ENCODE data around the gene BEGAIN. TPM values are rescaled to one million over a fixed set of nuclear protein-coding genes. Genes with fewer than 3 reads are reported as not detected.

BEGAIN gene
- total and polyA plus RNA-seq, 2 donors from 2014 or later, result 0.52 to 1.4 TPM

DNA sequence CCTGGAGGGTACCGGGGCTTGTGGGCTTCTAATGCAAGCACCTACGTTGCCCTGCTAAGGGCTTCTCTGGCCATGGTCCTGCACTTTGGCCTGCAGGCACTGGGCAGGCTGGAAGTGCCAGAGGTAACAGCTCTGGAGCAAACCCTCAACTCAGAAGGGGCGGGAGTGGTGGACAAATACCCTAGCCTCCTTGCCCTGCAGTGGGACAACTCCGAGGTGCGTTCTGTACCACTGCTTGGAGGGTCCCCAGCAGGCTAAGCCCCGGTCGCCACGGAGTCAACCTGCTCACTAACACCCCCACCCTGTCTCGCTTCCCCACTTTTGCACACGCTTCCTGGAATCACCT lies 20.4 kb upstream of the BEGAIN start:
- DNase-seq (peak in 1 of 5 donors; percentile 34), FAIRE-seq (no peak)
- no peaks in the 10 kb centered on the region for H3K36me3 ChIP-seq (ENCODE audit: control insufficient read depth in 2 of 3, insufficient read depth in 3 of 3, low read length in 3 of 3)
- H3K27me3 ChIP-seq (ENCODE audit: control insufficient read depth, insufficient read depth, low read length), result no peaks in the 10 kb centered on the region
- no peaks in the 10 kb centered on the region for H3K4me1 ChIP-seq (ENCODE audit: control insufficient read depth in 2 of 3, insufficient read depth in 2 of 3, low read depth in 1 of 3, low read length in 3 of 3)
- no peak overlapping the region for H3K4me3 ChIP-seq (ENCODE audit: low read length in 3 of 3)
- intact Hi-C loops (cut with DNase I), result no loop called here
- H3K9ac ChIP-seq (ENCODE audit: low read length in 3 of 3), result no peak overlapping the region
- TF ChIP-seq, protein P1, sequence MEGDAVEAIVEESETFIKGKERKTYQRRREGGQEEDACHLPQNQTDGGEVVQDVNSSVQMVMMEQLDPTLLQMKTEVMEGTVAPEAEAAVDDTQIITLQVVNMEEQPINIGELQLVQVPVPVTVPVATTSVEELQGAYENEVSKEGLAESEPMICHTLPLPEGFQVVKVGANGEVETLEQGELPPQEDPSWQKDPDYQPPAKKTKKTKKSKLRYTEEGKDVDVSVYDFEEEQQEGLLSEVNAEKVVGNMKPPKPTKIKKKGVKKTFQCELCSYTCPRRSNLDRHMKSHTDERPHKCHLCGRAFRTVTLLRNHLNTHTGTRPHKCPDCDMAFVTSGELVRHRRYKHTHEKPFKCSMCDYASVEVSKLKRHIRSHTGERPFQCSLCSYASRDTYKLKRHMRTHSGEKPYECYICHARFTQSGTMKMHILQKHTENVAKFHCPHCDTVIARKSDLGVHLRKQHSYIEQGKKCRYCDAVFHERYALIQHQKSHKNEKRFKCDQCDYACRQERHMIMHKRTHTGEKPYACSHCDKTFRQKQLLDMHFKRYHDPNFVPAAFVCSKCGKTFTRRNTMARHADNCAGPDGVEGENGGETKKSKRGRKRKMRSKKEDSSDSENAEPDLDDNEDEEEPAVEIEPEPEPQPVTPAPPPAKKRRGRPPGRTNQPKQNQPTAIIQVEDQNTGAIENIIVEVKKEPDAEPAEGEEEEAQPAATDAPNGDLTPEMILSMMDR (IDR thresholded peaks at IDR 0.05; ENCODE audit: borderline replicate concordance, extremely low read depth, insufficient read depth), result no peak
- H3K27ac ChIP-seq (ENCODE audit: low read depth in 2 of 2, low read length in 2 of 2), result no peak overlapping the region
- H3K9me3 ChIP-seq (ENCODE audit: control insufficient read depth in 2 of 3, insufficient read depth in 1 of 3, low read length in 3 of 3), result peaks cover 0 to under 1% (median 0%) of the 10 kb centered on the region in 3 donors

DNA sequence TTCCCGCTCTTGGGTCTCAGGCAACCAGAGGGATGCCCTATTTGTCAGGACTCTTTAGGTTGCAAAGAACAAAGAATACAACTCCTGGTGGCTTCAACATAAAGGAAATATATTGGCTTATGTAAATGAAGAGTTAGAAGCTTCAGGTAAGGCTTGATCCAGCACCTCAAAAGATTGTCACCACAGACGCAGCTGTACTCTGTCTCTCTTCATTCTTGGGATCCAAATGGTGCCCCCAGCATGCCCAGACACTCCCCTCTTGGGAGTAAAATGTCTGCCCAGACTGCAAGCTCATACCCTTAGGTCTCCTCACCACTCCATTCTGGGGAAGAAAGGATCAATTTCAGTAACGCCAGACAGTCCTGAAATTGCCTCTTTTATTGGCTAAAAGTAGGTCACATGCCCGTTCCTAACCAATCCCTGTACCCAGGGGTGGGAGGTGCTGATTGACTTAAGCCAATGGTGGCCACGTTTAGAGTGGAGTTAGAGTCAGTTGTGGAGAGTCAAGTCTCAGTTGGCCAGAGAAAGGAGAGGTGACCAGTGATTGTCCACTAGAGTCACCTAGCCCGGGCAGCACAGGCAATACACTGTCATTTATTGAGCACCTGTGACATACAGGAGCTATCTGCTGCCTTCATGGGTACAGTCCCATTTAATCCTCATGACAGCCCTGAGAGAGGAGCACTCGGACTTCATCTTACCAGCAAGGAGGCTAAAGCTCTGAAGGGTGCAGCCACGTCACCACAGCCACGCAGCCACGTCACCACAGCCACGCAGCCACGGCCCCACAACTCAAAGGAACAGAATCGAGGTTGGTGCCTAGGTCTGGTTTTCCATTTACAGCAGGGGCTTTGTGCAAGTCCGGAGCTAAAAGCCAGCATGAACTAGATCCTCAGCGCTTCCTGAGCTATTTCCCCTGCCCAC lies 19.7 kb upstream of the BEGAIN start:
- H3K27me3 ChIP-seq (ENCODE audit: control insufficient read depth, insufficient read depth, low read length), result no peaks in the 10 kb centered on the region
- DNase-seq, result peak in 2 of 5 donors; percentile 20 to 26
- no peak overlapping the region for H3K9ac ChIP-seq (ENCODE audit: low read length in 3 of 3)
- no peak overlapping the region for H3K27ac ChIP-seq (ENCODE audit: low read depth in 2 of 2, low read length in 2 of 2)
- H3K4me3 ChIP-seq (ENCODE audit: low read length in 3 of 3), result no peak overlapping the region
- H3K4me1 ChIP-seq (ENCODE audit: control insufficient read depth in 2 of 3, insufficient read depth in 2 of 3, low read depth in 1 of 3, low read length in 3 of 3), result no peaks in the 10 kb centered on the region
- TF ChIP-seq, protein P1 (IDR thresholded peaks at IDR 0.05; ENCODE audit: borderline replicate concordance, extremely low read depth, insufficient read depth), result no peak
- H3K9me3 ChIP-seq (ENCODE audit: control insufficient read depth in 2 of 3, insufficient read depth in 1 of 3, low read length in 3 of 3), result peaks cover 0 to 7% (median 0%) of the 10 kb centered on the region in 3 donors
- intact Hi-C loops (cut with DNase I), result no loop called here
- FAIRE-seq, result no peak
- no peaks in the 10 kb centered on the region for H3K36me3 ChIP-seq (ENCODE audit: control insufficient read depth in 2 of 3, insufficient read depth in 3 of 3, low read length in 3 of 3)

DNA sequence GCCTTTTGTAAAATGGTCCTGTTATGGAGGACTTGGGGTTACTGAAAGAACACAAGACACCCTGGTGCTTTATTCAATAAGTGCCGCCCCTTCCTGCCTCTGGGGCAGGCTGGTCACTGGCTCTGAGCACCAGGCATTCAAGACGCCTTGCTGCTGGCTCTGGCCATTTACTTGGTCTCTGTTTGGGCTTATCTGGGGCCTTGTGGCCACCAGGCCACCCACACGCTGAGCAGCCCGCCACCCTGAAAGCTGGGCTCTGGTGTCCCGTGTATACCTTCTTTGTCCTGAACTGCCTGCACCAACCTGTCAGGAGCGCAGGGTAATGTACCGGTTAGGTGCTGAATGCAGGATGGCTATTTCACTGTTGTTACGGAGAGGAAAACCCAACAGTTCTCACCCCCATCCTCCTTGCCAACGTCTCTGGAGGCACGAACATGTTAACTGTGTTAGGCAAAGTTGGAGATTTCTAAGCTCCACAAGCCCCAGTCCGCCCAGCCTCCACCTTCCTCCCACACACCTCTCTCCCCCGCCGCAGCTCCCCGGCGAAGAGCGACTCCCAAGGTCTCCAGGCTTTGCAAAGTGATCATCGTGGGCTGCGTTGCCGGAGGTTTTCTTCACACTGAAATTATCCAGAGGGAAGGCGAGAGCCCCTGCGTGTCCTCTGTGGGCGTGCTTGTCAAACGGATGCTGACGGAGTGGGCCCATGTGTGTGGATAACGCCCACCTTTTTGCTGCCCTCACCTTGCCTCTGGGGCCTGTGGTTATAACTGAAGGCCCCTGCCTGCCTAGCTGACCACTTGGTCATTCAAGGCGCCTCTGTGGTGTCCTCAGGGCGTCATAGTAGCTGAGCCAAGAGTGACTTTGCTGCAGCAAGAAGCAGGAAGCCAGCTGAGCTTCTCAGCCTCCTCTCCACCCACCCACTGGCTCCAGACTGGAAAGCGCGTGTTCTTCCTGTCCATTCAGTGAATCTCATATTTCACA lies 18.8 kb upstream of the BEGAIN start:
- Histone ChIP-seq H3K36me3 (ENCODE audit: control insufficient read depth in 2 of 3, insufficient read depth in 3 of 3, low read length in 3 of 3) (no peaks in the 10 kb centered on the region), H3K4me1 (ENCODE audit: control insufficient read depth in 2 of 3, insufficient read depth in 2 of 3, low read depth in 1 of 3, low read length in 3 of 3) (no peaks in the 10 kb centered on the region), H3K9me3 (ENCODE audit: control insufficient read depth in 2 of 3, insufficient read depth in 1 of 3, low read length in 3 of 3) (peaks cover 0 to 9% (median 2%) of the 10 kb centered on the region in 3 donors), H3K9ac (ENCODE audit: low read length in 3 of 3) (no peak overlapping the region), H3K27me3 (ENCODE audit: control insufficient read depth, insufficient read depth, low read length) (no peaks in the 10 kb centered on the region), H3K4me3 (ENCODE audit: low read length in 3 of 3) (no peak overlapping the region), H3K27ac (ENCODE audit: low read depth in 2 of 2, low read length in 2 of 2) (no peak overlapping the region)
- DNase-seq (peak; percentile 44 to 72 (median 64)), FAIRE-seq (no peak)
- TF ChIP-seq, protein P1 (IDR thresholded peaks at IDR 0.05; ENCODE audit: borderline replicate concordance, extremely low read depth, insufficient read depth), result no peak
- intact Hi-C loops (cut with DNase I), result no loop called here

All from kidney (tissue), 14 donors.